Kasumi-1 (cell line): ENCODE data around the gene TMSB4X.
"Not testable (repeated sequence)": the region's sequence is repeated elsewhere in the genome, so short reads cannot be mapped to it uniquely, and the experiment has no call there.

Experiments
- DNase-seq, 2 experiments: peaks; one replicate each; lab custom pipeline; 2025; lab: John Stamatoyannopoulos, UW

The TMSB4X gene

GRCh38 chrX:12976819-12977732, 2.2 kb downstream of the TMSB4X start:
- not testable (repeated sequence) for DNase-seq

- peak in 1 of 2 experiments; percentile 78 for DNase-seq
These were observed 2.9 kb downstream of the TMSB4X start for GRCh38 chrX:12977761-12978204.

GRCh38 chrX:12978205-12979025, 3.5 kb downstream of the TMSB4X start:
- peak; percentile 67 to 78 for DNase-seq

- no peak for DNase-seq
These were observed 4.2 kb downstream of the TMSB4X start for GRCh38 chrX:12979026-12979607.

GRCh38 chrX:12979616-12980015, 4.7 kb downstream of the TMSB4X start:
- no peak for DNase-seq

GRCh38 chrX:12980039-12980438, 5.1 kb downstream of the TMSB4X start:
- not testable (repeated sequence) for DNase-seq

- peak; percentile 34 to 61 for DNase-seq
These were observed 7.0 kb downstream of the TMSB4X start for GRCh38 chrX:12981880-12982279.

GRCh38 chrX:12984603-12985319, 9.9 kb downstream of the TMSB4X start:
- no peak for DNase-seq

- no peak for DNase-seq
These were observed 10.4 kb downstream of the TMSB4X start for GRCh38 chrX:12985331-12985730.

- no peak for DNase-seq
These were observed 11.4 kb downstream of the TMSB4X start for GRCh38 chrX:12986164-12986779.

GRCh38 chrX:12986886-12987285, 12.0 kb downstream of the TMSB4X start:
- DNase-seq: no peak

GRCh38 chrX:12987340-12987739, 12.4 kb downstream of the TMSB4X start:
- no peak for DNase-seq

- DNase-seq: no peak
These were observed 13.1 kb downstream of the TMSB4X start for GRCh38 chrX:12987900-12988594.

- DNase-seq: no peak
These were observed 13.9 kb downstream of the TMSB4X start for GRCh38 chrX:12988797-12989196.

GRCh38 chrX:12989461-12989860, 14.6 kb downstream of the TMSB4X start:
- no peak for DNase-seq

- DNase-seq: peak in 1 of 2 experiments; percentile 14
These were observed 16.7 kb downstream of the TMSB4X start for GRCh38 chrX:12991575-12991974.

GRCh38 chrX:12992544-12993118, 17.7 kb downstream of the TMSB4X start:
- no peak for DNase-seq

GRCh38 chrX:12993826-12994225, 18.9 kb downstream of the TMSB4X start:
- DNase-seq: no peak

- DNase-seq: no peak
These were observed 19.4 kb downstream of the TMSB4X start for GRCh38 chrX:12994321-12994720.

GRCh38 chrX:12996934-12997435, 22.1 kb downstream of the TMSB4X start:
- DNase-seq: no peak
